Activated CD8-positive, alpha-beta memory T cell treated with anti-CD3 and anti-CD28 coated beads, Interleukin-2, amount 50 U/mL, for 24 hours (primary cell): ENCODE measurements around the gene KLHL42.
"Not testable (repeated sequence)": the region's sequence is repeated elsewhere in the genome, so short reads cannot be mapped to it uniquely, and the experiment has no call there.

ENCODE experiments used
- DNase-seq: peaks from one replicate; pipeline ENCODE4 v3.0.0-alpha.2; 2020; ENCODE audit errors: extremely low read depth

KLHL42 gene

GRCh38 chr12:27817766-27818165 lies 37.7 kb downstream of the KLHL42 start:
- no peak for DNase-seq

GRCh38 chr12:27818401-27818918 lies 38.4 kb downstream of the KLHL42 start:
- no peak for DNase-seq

- DNase-seq, result no peak
Observed at GRCh38 chr12:27820564-27820963, 40.5 kb downstream of the KLHL42 start.

DNA sequence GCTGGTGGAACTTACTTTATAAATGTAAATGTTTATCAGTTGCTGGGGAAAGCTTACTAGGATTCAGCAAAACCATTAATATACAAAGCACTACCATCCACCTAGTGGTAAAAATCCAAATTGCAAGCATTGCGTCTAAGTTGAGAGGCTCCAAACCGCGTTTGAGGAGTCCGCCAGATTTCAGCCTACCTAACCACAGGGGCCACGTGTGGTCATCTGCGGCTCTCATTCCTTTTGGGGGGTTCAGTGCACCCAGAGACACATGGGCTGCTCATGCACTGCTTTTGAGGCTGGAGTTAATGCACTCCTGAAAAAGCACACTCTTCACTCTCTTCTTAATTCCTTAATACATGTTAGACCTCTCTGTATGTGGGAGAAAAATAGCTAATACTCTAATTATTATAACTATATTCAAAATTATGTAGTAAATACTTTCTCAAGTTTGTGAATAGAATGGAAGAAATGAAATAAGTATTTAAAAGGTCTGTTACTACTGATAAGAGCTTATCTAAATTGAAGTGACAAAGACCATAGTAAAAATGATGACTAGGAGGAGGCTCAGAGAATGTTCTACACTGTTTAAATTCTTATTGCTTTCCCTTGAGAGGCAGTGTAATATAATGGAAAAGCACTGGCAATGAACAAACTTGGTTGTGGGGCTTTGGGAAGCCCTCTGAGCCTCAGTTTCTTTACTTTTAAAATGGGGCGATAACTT lies 41.4 kb downstream of the KLHL42 start:
- DNase-seq, result no peak

GRCh38 chr12:27822076-27822712 lies 42.2 kb downstream of the KLHL42 start:
- peak; percentile 32 for DNase-seq

DNA sequence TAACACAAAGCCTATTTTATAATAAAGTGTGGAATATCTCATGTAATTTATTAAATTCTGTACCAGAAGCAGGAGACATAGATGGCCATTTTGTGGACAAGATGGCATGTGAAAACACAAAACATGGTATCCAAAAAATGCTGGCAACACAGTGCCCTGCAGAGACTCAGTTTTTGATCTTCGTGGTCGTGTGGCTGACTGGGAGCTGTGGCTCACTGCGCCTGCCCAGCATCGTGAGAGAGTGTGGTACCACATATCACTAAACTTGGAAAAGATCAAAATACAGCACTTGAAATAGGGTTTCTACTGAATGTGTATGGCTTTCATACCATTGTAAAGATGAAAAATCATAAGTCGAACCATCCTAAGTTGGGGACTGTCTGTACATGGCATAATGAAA lies 43.0 kb downstream of the KLHL42 start:
- no peak for DNase-seq

DNA sequence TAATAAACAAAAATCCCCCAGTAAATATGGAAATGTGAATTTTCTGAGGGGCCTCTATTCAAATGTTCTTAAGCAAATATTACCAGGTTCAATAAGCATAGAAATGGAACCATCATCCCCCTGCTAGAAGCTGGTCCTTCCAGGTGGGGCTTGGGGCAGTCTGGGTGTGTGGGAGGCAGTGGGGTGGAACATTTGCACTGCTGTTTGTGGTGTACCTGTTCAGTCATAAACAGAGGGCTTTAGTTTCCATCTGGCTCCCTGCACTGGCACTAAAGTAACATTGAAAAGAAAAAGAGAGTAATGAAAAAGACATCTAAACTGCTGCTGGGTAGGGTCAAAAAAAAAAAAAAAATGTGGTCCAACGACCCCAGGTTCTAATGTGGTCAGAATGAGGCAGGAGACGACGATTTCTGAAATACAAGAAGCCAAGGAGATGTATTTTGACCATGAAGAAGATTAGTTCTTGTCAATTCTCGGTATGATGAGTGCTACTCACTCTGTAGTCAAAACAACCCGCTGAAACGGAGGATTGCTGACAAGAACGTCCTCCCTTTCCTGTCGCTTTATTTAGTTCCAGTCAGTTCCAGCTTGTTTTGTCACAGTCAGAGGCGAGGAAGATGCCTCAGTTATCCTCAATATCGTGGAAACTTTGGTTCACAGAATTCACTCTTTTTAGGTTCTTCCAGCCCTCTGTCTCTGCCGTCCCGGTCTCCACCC lies 44.3 kb downstream of the KLHL42 start:
- no peak for DNase-seq

GRCh38 chr12:27826076-27826475 lies 46.0 kb downstream of the KLHL42 start:
- DNase-seq, result no peak

DNA sequence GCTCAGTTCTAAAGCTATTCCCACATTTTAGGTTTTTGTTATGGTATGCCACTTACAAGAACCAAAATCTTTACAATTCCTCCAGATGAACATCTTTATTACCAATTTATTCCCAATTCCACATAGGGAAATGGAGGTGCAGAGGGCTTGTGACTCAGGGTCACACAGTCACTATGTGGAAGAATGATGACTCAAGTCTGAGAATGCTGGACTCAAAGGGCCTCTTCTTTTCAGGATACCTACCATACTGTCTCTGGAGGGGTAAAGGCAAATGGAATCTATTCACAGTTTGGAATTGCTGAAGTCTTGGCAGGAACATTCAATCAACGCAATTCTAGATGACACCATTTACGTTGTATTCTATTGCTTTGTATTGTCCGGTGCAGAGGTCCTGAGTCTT lies 48.2 kb downstream of the KLHL42 start:
- DNase-seq, result no peak

DNA sequence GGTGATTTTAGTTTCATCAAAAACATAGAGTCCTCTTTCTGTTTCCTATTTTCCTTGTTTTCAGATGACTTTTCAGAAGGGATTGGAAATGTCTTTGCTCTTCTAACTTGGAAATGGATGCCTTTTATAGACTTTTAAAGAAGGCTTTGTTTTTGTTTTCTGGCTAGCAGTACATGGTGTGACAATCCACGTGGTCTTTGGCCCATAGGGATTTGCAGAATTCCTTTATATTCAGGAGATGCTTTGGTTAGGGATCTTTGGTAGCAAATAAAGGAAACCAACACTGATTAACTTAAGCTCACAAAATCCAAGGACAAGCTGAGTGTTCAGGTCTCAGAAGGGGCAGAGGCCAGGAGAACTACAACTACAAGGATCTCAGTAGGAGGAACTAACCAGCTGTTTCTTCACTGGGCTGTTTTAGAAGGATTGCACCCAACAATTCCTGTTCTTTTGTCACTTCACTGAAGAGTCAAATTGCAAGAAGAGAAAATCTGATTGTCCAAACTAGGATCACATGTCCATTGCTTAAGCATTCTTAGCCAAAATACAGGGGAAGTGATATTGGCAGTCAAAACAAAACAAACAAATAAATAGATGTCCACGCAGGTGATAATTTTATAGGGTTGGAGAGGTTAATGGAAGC lies 58.6 kb downstream of the KLHL42 start:
- DNase-seq, result no peak

DNA sequence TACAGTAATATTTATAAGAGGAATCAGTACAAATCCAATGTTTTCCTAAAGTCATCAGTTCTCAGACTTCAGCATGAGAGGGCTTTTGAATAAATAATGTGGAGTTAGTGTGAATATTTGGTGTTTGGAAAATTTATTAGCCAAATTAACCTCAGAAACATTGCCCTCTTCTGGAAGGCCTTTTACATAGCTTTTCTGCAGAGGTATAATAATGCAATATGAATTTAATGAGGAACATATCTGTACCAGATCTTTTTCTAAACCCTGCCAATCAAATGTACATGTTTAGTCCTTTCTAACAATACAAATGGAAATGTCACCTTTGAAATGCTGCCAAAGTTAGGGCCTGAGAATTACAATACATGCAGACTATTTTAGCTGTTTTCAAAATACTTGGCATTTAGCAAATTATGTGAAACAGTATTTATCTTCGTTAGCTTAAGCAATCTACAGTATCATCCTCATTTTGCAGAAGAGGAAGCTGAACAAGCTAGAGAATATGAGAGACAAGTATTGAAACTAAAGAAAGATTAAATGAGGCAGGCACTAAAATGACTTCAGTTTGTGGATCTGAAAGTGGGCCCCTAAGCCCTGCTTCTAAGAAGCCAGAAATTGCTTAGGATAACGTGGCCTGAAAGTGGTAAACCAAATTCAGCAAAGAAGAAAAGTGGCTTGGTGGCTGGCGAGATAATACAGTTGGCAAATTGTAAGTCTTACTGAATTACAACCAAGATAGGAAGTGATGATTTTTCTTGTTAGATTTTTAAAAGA lies 60.4 kb downstream of the KLHL42 start:
- no peak for DNase-seq

- no peak for DNase-seq
Observed at GRCh38 chr12:27841392-27841882, 61.4 kb downstream of the KLHL42 start.

DNA sequence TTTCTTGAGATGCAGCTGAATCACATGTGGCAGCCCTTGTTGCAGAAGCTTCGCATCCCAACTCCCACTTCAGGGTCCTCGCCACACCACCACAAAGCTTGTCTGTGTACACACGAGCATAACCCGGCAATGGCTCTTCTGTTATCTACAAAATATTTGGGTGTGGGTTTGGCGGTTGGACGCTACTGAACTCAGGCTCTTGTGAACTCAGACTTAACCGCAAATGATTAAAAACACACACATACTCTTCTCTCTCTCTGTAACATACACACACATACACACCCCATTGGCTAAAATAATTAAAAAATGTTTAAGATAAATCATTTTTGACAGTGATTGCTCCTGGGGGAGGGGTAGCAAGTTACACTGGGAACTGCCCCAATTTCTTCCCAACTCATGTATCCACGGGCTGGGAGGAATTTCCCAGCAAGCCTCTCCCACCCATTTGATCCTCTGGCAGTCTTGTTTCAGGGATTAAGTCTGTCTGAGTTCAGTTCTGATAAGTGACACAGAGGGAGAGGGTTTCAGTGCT lies 63.7 kb downstream of the KLHL42 start:
- DNase-seq, result no peak

GRCh38 chr12:27844366-27845090 lies 64.5 kb downstream of the KLHL42 start:
- no peak for DNase-seq

DNA sequence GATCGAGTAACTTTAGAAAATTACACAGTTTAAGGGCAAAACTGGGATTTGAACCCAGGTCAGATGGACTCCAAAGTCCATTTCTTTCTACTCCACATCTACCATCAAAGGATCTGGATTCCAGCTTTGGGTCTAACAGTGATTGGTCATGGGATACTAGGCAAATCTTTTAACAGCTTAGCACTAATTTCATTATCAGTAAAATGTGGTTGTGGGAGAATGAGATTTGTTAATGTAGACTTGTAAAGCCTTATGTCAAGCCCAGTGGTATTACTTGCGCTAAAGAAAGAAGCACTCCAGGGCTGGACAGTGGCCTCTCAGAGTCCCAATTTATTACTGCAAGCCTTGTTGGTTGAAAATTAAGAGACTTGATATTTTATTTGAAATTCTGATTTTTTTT lies 65.2 kb downstream of the KLHL42 start:
- DNase-seq, result no peak

DNA sequence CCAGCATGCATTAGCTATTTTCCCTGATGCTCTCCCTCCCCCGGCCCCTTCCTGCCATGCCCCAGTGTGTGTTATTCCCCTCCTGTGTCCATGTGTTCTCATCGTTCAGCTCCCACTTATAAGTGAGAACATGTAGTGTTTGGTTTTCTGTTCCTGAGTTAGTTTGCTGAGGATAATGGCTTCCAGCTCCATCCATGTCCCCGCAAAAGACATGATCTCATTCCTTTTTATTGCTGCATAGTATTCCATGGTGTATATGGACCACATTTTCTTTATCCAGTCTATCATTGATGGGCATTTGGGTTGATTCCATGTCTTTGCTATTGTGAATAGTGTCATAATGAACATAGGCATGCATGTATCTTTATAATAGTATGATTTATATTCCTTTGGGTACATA lies 65.7 kb downstream of the KLHL42 start:
- DNase-seq, result not testable (repeated sequence)

DNA sequence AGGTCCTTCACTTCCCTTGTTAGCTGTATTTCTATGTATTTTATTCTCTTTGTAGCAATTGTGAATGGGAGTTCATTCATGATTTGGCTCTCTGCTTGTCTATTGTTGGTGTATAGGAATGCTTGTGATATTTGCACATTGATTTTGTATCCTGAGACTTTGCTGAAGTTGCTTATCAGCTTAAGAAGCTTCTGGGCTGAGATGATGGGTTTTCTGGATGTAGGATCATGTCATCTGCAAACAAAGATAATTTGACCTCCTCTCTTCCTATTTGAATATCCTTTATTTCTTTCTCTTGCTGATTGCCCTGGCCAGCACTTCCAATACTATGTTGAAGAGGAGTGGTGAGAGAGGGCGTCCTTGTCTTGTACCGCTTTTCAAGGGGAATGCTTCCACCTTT lies 67.3 kb downstream of the KLHL42 start:
- not testable (repeated sequence) for DNase-seq

DNA sequence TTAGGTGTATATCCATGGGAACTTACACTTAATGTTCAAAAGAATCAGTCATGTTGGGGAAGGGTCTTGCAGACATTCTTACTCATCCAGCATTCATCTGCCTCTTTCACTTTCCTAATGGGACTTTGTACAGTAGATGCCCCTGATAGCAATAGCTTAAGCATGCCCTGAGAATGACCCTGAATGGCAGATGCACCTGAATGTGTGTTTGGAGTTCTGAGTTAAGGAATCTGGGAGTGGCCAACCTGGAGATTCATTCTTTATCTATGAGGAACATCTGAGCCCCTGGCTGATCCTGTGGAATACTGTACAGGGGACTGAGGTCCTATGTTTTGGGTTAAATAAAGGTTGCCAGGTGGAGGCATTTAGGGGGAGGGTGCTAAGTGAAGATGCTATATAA lies 71.3 kb downstream of the KLHL42 start:
- DNase-seq, result no peak

GRCh38 chr12:27852117-27852516 lies 72.1 kb downstream of the KLHL42 start:
- DNase-seq, result no peak
